Amniotic epithelial cell (primary cell): ENCODE data around the gene NLGN1.

Experiments used
- DNase-seq: peaks from one replicate; pipeline ENCODE4 v3.0.0-alpha.2; 2010; ENCODE audit warnings: low read depth

The NLGN1 gene

GRCh38 chr3:173911446-173911845 is 513.9 kb downstream of the NLGN1 start:
- DNase-seq: peak; percentile 6

- DNase-seq: peak; percentile 10
Measured at GRCh38 chr3:173912126-173912525, 514.6 kb downstream of the NLGN1 start.

GRCh38 chr3:173913397-173913796 is 515.9 kb downstream of the NLGN1 start:
- DNase-seq: peak; percentile 32

- no peak for DNase-seq
Measured at GRCh38 chr3:173913974-173914421, 516.5 kb downstream of the NLGN1 start.

GRCh38 chr3:173916799-173917198 is 519.3 kb downstream of the NLGN1 start:
- DNase-seq: no peak

GRCh38 chr3:173920386-173920785 is 522.8 kb downstream of the NLGN1 start:
- DNase-seq: no peak

GRCh38 chr3:173921732-173922131 is 524.2 kb downstream of the NLGN1 start:
- DNase-seq: no peak

GRCh38 chr3:173923204-173923603 is 525.7 kb downstream of the NLGN1 start:
- no peak for DNase-seq

GRCh38 chr3:173930251-173930650 is 532.7 kb downstream of the NLGN1 start:
- no peak for DNase-seq

- DNase-seq: peak; percentile 48
Measured at GRCh38 chr3:173932624-173933023, 535.1 kb downstream of the NLGN1 start.

GRCh38 chr3:173933113-173933512 is 535.6 kb downstream of the NLGN1 start:
- DNase-seq: no peak

GRCh38 chr3:173936316-173936715 is 538.8 kb downstream of the NLGN1 start:
- no peak for DNase-seq

GRCh38 chr3:173938159-173938558 is 540.6 kb downstream of the NLGN1 start:
- DNase-seq: peak; percentile 44

- DNase-seq: peak; percentile 23
Measured at GRCh38 chr3:173938616-173939015, 541.1 kb downstream of the NLGN1 start.

GRCh38 chr3:173939331-173939730 is 541.8 kb downstream of the NLGN1 start:
- no peak for DNase-seq

GRCh38 chr3:173943264-173943663 is 545.7 kb downstream of the NLGN1 start:
- DNase-seq: no peak

- DNase-seq: no peak
Measured at GRCh38 chr3:173945170-173945569, 547.6 kb downstream of the NLGN1 start.

- DNase-seq: no peak
Measured at GRCh38 chr3:173945806-173946205, 548.3 kb downstream of the NLGN1 start.

GRCh38 chr3:173954647-173955046 is 557.1 kb downstream of the NLGN1 start:
- no peak for DNase-seq

- DNase-seq: no peak
Measured at GRCh38 chr3:173957646-173958045, 560.1 kb downstream of the NLGN1 start.

- no peak for DNase-seq
Measured at GRCh38 chr3:173958805-173959204, 561.3 kb downstream of the NLGN1 start.

GRCh38 chr3:173970281-173970680 is 572.7 kb downstream of the NLGN1 start:
- no peak for DNase-seq

- no peak for DNase-seq
Measured at GRCh38 chr3:173976281-173976680, 578.7 kb downstream of the NLGN1 start.

GRCh38 chr3:173977747-173978146 is 580.2 kb downstream of the NLGN1 start:
- peak; percentile 23 for DNase-seq

GRCh38 chr3:173983343-173983742 is 585.8 kb downstream of the NLGN1 start:
- no peak for DNase-seq
